ENCODE results near the gene C1orf116.

DNA sequence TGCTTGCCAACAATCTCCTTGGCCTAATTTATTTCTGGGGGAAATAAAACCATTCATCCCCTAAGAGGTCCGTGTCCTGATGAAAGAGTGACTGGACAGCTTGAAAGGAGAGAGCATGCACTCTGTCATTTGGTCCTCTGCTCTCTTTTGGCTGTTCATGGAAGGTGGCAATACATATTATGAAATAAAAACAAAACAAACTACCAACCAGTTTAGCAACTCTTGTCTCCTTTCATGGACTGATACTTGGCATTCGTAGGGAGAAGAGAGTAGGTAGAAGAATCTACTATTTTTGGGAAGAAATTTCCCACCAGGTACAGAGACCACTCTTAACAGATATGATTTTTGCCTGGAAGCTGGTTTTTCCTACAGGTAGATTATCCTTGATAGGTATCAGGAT is 746 bp upstream of the C1orf116 start:
- TF ChIP-seq, protein P1, sequence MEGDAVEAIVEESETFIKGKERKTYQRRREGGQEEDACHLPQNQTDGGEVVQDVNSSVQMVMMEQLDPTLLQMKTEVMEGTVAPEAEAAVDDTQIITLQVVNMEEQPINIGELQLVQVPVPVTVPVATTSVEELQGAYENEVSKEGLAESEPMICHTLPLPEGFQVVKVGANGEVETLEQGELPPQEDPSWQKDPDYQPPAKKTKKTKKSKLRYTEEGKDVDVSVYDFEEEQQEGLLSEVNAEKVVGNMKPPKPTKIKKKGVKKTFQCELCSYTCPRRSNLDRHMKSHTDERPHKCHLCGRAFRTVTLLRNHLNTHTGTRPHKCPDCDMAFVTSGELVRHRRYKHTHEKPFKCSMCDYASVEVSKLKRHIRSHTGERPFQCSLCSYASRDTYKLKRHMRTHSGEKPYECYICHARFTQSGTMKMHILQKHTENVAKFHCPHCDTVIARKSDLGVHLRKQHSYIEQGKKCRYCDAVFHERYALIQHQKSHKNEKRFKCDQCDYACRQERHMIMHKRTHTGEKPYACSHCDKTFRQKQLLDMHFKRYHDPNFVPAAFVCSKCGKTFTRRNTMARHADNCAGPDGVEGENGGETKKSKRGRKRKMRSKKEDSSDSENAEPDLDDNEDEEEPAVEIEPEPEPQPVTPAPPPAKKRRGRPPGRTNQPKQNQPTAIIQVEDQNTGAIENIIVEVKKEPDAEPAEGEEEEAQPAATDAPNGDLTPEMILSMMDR (conservative IDR thresholded peaks at IDR 0.05; ENCODE audit: low read length) = no peak
- TF ChIP-seq EZH2phosphoT487 (IDR thresholded peaks at IDR 0.05; ENCODE audit: borderline replicate concordance) = no peak
